ENCODE data around the gene GDA.

DNA sequence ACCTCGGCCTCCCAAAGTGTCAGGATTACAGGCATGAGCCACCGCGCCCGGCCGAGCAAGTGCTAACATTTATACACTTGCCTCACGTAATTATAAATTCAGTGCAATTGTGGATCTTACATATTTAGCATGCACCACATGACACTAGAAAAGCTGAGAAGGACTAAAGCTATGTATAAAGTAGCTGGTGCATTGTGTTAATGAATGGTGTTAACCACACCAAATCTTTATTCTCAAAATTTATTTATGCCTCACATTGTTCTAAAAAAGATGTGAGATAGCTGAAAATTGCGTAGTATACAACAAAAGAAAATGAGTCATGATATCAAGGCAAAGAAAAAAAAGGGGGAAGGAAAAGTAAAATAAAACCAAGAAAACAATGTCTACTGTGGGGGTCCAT is 54.8 kb downstream of the GDA start:
- TF ChIP-seq CREB1 (IDR thresholded peaks at IDR 0.05) (no peak), CREB1 (CRISPR knock-in tag; IDR thresholded peaks at IDR 0.05) (no peak), SMC3 (conservative IDR thresholded peaks at IDR 0.05; ENCODE audit: insufficient read depth, low read depth, low read length) (no peak), MAX (CRISPR knock-in tag; IDR thresholded peaks at IDR 0.05) (no peak), RAD21 (CRISPR knock-in tag; conservative IDR thresholded peaks at IDR 0.05 in 1 of 2, IDR thresholded peaks at IDR 0.05 in 1 of 2) (no peak), ZNF184 (CRISPR knock-in tag; IDR thresholded peaks at IDR 0.05) (no peak), HDAC2 (IDR thresholded peaks at IDR 0.05) (no peak), POLR2A (conservative IDR thresholded peaks at IDR 0.05) (no peak), CHD2 (IDR thresholded peaks at IDR 0.05; ENCODE audit: low read depth, low read length) (no peak)
- TF ChIP-seq, protein P1, sequence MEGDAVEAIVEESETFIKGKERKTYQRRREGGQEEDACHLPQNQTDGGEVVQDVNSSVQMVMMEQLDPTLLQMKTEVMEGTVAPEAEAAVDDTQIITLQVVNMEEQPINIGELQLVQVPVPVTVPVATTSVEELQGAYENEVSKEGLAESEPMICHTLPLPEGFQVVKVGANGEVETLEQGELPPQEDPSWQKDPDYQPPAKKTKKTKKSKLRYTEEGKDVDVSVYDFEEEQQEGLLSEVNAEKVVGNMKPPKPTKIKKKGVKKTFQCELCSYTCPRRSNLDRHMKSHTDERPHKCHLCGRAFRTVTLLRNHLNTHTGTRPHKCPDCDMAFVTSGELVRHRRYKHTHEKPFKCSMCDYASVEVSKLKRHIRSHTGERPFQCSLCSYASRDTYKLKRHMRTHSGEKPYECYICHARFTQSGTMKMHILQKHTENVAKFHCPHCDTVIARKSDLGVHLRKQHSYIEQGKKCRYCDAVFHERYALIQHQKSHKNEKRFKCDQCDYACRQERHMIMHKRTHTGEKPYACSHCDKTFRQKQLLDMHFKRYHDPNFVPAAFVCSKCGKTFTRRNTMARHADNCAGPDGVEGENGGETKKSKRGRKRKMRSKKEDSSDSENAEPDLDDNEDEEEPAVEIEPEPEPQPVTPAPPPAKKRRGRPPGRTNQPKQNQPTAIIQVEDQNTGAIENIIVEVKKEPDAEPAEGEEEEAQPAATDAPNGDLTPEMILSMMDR (IDR thresholded peaks at IDR 0.05 in 2 of 3, conservative IDR thresholded peaks at IDR 0.05 in 1 of 3; ENCODE audit: insufficient read depth in 2 of 3, low read depth in 1 of 3, low read length in 3 of 3), result no peak
